WTC11 (cell line): ENCODE data around the gene HYOU1. TPM values are rescaled to one million over a fixed set of nuclear protein-coding genes. Genes with fewer than 3 reads are reported as not detected.

Experiments
- ATAC-seq: fragments of 200-7000 bp; cut with Tn5 transposase; 2 replicates; pipeline ENCODE4 v1.10.0; 2021; ENCODE audit warnings: mild to moderate bottlenecking, moderate library complexity
- CTCF ChIA-PET: fragments of 300-600 bp; sonication (Branson Sonifier 250); formaldehyde crosslinking; loops from one replicate; lab custom pipeline; 2021; ENCODE audit warnings: antibody characterized with exemption; lab: Charles Lee
- POLR2A ChIA-PET: fragments of 350-600 bp; sonication (Branson Sonifier 250); formaldehyde crosslinking; loops from one replicate; lab custom pipeline; 2021; ENCODE audit warnings: antibody characterized with exemption; lab: Charles Lee
- DNase-seq: peaks from one replicate; pipeline ENCODE4 v3.0.0; 2021; ENCODE audit warnings: low spot score
- H3K27ac Mint-ChIP-seq: 2 replicates; pipeline ENCODE4 v1.8.0; 2021; ENCODE audit warnings: mixed read lengths
- H3K27me3 Mint-ChIP-seq: 2 replicates; pipeline ENCODE4 v1.8.0; 2021; ENCODE audit warnings: low read depth, mild to moderate bottlenecking, moderate library complexity, mixed read lengths
- H3K36me3 Mint-ChIP-seq: 2 replicates; pipeline ENCODE4 v1.8.0; 2021; ENCODE audit warnings: mixed read lengths
- H3K4me1 Mint-ChIP-seq: 2 replicates; pipeline ENCODE4 v1.8.0; 2022; ENCODE audit warnings: mixed read lengths
- H3K4me3 Mint-ChIP-seq: 2 replicates; pipeline ENCODE4 v1.8.0; 2021; ENCODE audit warnings: mild to moderate bottlenecking, moderate library complexity, mixed read lengths
- H3K9me3 Mint-ChIP-seq: 2 replicates; pipeline ENCODE4 v1.8.0; 2021; ENCODE audit warnings: mixed read lengths
- ATF3 ChIP-seq: sonication (generic); formaldehyde crosslinking; conservative IDR thresholded peaks from 2 replicates; pipeline ENCODE4 v1.8.1; 2022; ENCODE audit warnings: mild to moderate bottlenecking, missing genetic modification reagents
- CTCF ChIP-seq: fragments of 200-600 bp; IDR thresholded peaks from 2 replicates; pipeline ENCODE4 v1.8.0; 2022; ENCODE audit warnings: antibody characterized with exemption
- E2F4 ChIP-seq: sonication (generic); formaldehyde crosslinking; IDR thresholded peaks from 2 replicates; pipeline ENCODE4 v1.8.1; 2022; ENCODE audit warnings: low read depth, mild to moderate bottlenecking, moderate library complexity, missing genetic modification reagents, borderline replicate concordance
- GTF2I ChIP-seq: fragments of 250-450 bp; sonication (Bioruptor Pico); conservative IDR thresholded peaks from 2 replicates; pipeline ENCODE4 v1.4.0; 2021; ENCODE audit warnings: mild to moderate bottlenecking
- KAT7 ChIP-seq: sonication (generic); formaldehyde crosslinking; IDR thresholded peaks from 2 replicates; pipeline ENCODE4 v1.8.1; 2023; ENCODE audit warnings: missing genetic modification reagents, mild to moderate bottlenecking, borderline replicate concordance
- NFATC4 ChIP-seq: fragments of 250-450 bp; sonication (Bioruptor Pico); IDR thresholded peaks from 2 replicates; pipeline ENCODE4 v1.9.0; 2021; ENCODE audit warnings: mild to moderate bottlenecking
- NR2C2 ChIP-seq: sonication (generic); formaldehyde crosslinking; IDR thresholded peaks from 2 replicates; pipeline ENCODE4 v1.8.0; 2022; ENCODE audit warnings: mild to moderate bottlenecking, missing genetic modification reagents
- PRRX2 ChIP-seq: fragments of 250-450 bp; sonication (Bioruptor Pico); IDR thresholded peaks from 2 replicates; pipeline ENCODE4 v1.8.0; 2021; ENCODE audit warnings: mild to moderate bottlenecking
- SMAD3 ChIP-seq: sonication (generic); formaldehyde crosslinking; IDR thresholded peaks from 2 replicates; pipeline ENCODE4 v1.8.0; 2022; ENCODE audit warnings: missing genetic modification reagents, mild to moderate bottlenecking, borderline replicate concordance
- SP1 ChIP-seq: sonication (generic); formaldehyde crosslinking; conservative IDR thresholded peaks from 2 replicates; pipeline ENCODE4 v1.8.1; 2022; ENCODE audit warnings: missing genetic modification reagents
- STAT6 ChIP-seq: sonication (generic); formaldehyde crosslinking; conservative IDR thresholded peaks from 2 replicates; pipeline ENCODE4 v1.8.1; 2023; ENCODE audit warnings: mild to moderate bottlenecking, low read depth, missing genetic modification reagents, moderate library complexity
- TCF7 ChIP-seq: sonication (generic); formaldehyde crosslinking; IDR thresholded peaks from 2 replicates; pipeline ENCODE4 v1.8.0; 2022; ENCODE audit warnings: mild to moderate bottlenecking, low read depth, missing genetic modification reagents, moderate library complexity
- TEAD1 ChIP-seq: sonication (generic); formaldehyde crosslinking; IDR thresholded peaks from 2 replicates; pipeline ENCODE4 v1.8.0; 2022; ENCODE audit warnings: mild to moderate bottlenecking, missing genetic modification reagents
- TEAD4 ChIP-seq: sonication (generic); formaldehyde crosslinking; IDR thresholded peaks from 2 replicates; pipeline ENCODE4 v1.8.0; 2022; ENCODE audit warnings: mild to moderate bottlenecking, missing genetic modification reagents
- USF2 ChIP-seq: sonication (generic); formaldehyde crosslinking; IDR thresholded peaks from 2 replicates; pipeline ENCODE4 v1.8.1; 2023; ENCODE audit warnings: mild to moderate bottlenecking, missing genetic modification reagents, moderate library complexity
- ZNF396 ChIP-seq: fragments of 250-450 bp; sonication (Bioruptor Pico); IDR thresholded peaks from 2 replicates; pipeline ENCODE4 v1.8.0; 2021; ENCODE audit warnings: mild to moderate bottlenecking, moderate library complexity, borderline replicate concordance
- total RNA-seq: library from RNA; stranded (reverse); gene quantifications from 3 replicates; pipeline ENCODE4 v1.2.3, GENCODE V29; 2021
- TF ChIP-seq, protein P1 (sequence below): fragments of 250-450 bp; sonication (Bioruptor Pico); IDR thresholded peaks from 2 replicates; pipeline ENCODE4 v1.9.0; 2021; ENCODE audit warnings: moderate library complexity, mild to moderate bottlenecking, inconsistent platforms, borderline replicate concordance
- TF ChIP-seq, protein P2 (sequence below): fragments of 250-450 bp; sonication (Bioruptor Pico); IDR thresholded peaks from 2 replicates; pipeline ENCODE4 v1.8.0; 2021; ENCODE audit warnings: mild to moderate bottlenecking
- TF ChIP-seq, protein P3 (sequence below): fragments of 250-450 bp; sonication (Bioruptor Pico); IDR thresholded peaks from 2 replicates; pipeline ENCODE4 v1.9.0; 2021; ENCODE audit warnings: mild to moderate bottlenecking

Gene HYOU1
- total RNA-seq, 1 experiment from 2014 or later: 276 TPM

DNA sequence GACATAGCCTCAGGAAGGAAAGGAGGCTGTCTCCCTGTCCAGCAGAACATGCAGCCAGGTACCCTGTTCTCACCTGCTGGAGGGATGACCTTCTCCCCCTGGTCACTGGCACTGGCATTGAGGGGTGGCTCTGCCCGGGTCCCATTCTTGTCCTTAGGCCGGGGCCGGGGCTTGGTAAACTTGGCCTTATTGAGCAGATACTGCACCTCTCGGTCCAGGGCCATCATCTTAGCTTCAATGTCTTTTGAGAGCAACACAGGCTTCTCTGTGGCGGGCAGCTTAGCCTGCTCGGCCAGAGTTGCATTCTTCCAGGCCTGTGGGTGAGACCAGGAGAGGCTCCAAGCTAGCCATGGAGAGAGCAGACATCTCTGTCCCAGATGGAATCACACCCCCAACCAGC is 10.5 kb downstream of the HYOU1 start:
- Mint-ChIP-seq H3K36me3 (peaks cover 56% of the 10 kb centered on the region), H3K27me3 (no peaks in the 10 kb centered on the region), H3K4me3 (no peak overlapping the region), H3K27ac (no peak overlapping the region), H3K9me3 (no peaks in the 10 kb centered on the region)
- DNase-seq (no peak), ATAC-seq (no peak)
- CTCF ChIA-PET: no interaction called here
- no peak for TF ChIP-seq USF2 (CRISPR knock-in tag)
- TF ChIP-seq STAT6 (CRISPR knock-in tag): no peak
- no peak for TF ChIP-seq GTF2I (CRISPR knock-in tag)
- TF ChIP-seq NFATC4: no peak
- TF ChIP-seq, all 79 proteins: peak for 0
- POLR2A ChIA-PET: interaction anchor here (2.1 kb wide), 1 partner anchor 10 kb away, joined by 8 read pairs; no protein-coding TSS in a partner anchor
- H3K4me1 Mint-ChIP-seq: peaks cover 7% of the 10 kb centered on the region

DNA sequence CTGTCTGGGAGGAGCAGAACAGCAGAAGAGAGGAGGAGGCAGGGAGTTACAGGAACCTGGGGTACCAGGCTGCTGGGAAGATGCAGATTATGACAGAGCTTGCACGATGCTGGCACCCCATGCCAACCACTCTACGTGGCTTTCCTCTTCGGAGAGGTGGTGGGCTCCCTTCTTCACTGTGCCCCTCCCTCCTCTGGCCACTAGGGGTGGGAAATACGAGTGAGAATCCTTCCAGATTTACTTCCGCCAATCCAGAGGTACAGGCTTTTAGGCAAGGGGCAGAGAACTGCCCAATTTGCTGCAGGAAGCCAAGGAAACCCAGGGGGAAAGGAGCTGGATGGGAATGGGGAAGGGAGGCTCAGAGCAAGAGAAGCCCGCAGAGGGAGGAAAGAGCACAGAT is 12.3 kb downstream of the HYOU1 start:
- Mint-ChIP-seq H3K4me1 (peaks cover 11% of the 10 kb centered on the region), H3K36me3 (peaks cover 45% of the 10 kb centered on the region), H3K27me3 (no peaks in the 10 kb centered on the region), H3K4me3 (no peak overlapping the region), H3K9me3 (no peaks in the 10 kb centered on the region), H3K27ac (peak overlapping the region; percentile 54)
- ChIA-PET CTCF (interaction anchor here (1.0 kb wide), 1 partner anchor 26 kb away, joined by 3 read pairs; no protein-coding TSS in a partner anchor), POLR2A (no interaction called here)
- ATAC-seq: peak; percentile 83
- TF ChIP-seq CTCF (peak; percentile 36), USF2 (CRISPR knock-in tag) (no peak)
- DNase-seq: peak; percentile 41

DNA sequence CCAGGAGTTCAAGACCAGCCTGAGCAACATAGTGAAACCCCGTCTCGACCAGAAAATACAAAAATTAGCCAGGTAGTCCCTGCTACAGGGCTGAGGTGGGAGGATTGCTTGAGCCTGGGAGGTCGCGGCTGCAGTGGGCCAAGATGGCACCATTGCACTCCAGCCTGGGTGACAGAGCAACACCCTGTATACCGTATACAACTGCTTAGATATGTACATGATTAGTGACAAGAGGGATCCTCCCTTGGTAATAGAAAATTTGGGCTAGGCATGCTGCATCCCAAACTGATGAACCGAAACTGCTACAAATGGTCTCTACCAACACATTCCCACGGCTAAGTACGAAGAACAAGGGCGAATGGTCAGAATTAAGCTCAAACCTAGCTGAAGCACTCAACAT is 14.1 kb downstream of the HYOU1 start:
- no peak overlapping the region; the same call in 1 of the 2 replicates for H3K27ac Mint-ChIP-seq
- peaks cover 21% of the 10 kb centered on the region for H3K4me1 Mint-ChIP-seq
- H3K9me3 Mint-ChIP-seq: no peaks in the 10 kb centered on the region
- TF ChIP-seq SMAD3 (CRISPR knock-in tag): no peak
- no peak for TF ChIP-seq E2F4 (CRISPR knock-in tag)
- TF ChIP-seq, protein P1, sequence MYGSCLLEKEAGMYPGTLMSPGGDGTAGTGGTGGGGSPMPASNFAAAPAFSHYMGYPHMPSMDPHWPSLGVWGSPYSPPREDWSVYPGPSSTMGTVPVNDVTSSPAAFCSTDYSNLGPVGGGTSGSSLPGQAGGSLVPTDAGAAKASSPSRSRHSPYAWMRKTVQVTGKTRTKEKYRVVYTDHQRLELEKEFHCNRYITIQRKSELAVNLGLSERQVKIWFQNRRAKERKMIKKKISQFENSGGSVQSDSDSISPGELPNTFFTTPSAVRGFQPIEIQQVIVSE (CRISPR knock-in tag): no peak
- no peak for TF ChIP-seq ZNF396 (CRISPR knock-in tag)
- no peak for TF ChIP-seq PRRX2 (CRISPR knock-in tag)
- TF ChIP-seq NR2C2 (CRISPR knock-in tag): no peak
- TF ChIP-seq TEAD1 (CRISPR knock-in tag): no peak
- TF ChIP-seq SP1 (CRISPR knock-in tag): no peak
- TF ChIP-seq KAT7 (CRISPR knock-in tag): no peak
- no peak for TF ChIP-seq TEAD4 (CRISPR knock-in tag)
- TF ChIP-seq, protein P2, sequence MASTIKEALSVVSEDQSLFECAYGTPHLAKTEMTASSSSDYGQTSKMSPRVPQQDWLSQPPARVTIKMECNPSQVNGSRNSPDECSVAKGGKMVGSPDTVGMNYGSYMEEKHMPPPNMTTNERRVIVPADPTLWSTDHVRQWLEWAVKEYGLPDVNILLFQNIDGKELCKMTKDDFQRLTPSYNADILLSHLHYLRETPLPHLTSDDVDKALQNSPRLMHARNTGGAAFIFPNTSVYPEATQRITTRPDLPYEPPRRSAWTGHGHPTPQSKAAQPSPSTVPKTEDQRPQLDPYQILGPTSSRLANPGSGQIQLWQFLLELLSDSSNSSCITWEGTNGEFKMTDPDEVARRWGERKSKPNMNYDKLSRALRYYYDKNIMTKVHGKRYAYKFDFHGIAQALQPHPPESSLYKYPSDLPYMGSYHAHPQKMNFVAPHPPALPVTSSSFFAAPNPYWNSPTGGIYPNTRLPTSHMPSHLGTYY (CRISPR knock-in tag): no peak
- TF ChIP-seq ATF3 (CRISPR knock-in tag): no peak
- TF ChIP-seq, protein P3, sequence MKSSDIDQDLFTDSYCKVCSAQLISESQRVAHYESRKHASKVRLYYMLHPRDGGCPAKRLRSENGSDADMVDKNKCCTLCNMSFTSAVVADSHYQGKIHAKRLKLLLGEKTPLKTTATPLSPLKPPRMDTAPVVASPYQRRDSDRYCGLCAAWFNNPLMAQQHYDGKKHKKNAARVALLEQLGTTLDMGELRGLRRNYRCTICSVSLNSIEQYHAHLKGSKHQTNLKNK (CRISPR knock-in tag): no peak
- no peak for TF ChIP-seq TCF7 (CRISPR knock-in tag)

More for the DNA sequence above, 14.1 kb downstream of the HYOU1 start:
- no peak for ATAC-seq
- peaks cover 28% of the 10 kb centered on the region for H3K36me3 Mint-ChIP-seq
- ChIA-PET POLR2A (no interaction called here), CTCF (interaction anchor here (1.3 kb wide), 1 partner anchor 24 kb away, joined by 4 read pairs; the partner anchor contains the start of gene VPS11)
- no peaks in the 10 kb centered on the region for H3K27me3 Mint-ChIP-seq
- no peak overlapping the region for H3K4me3 Mint-ChIP-seq
- DNase-seq: no peak
